Measurements from ENCODE around the gene PPIB.

The PPIB gene

GRCh38 chr15:64157599-64158125 lies 5.2 kb downstream of the PPIB start:
- DNase-seq (ENCODE audit: low read depth) = no peak

DNA sequence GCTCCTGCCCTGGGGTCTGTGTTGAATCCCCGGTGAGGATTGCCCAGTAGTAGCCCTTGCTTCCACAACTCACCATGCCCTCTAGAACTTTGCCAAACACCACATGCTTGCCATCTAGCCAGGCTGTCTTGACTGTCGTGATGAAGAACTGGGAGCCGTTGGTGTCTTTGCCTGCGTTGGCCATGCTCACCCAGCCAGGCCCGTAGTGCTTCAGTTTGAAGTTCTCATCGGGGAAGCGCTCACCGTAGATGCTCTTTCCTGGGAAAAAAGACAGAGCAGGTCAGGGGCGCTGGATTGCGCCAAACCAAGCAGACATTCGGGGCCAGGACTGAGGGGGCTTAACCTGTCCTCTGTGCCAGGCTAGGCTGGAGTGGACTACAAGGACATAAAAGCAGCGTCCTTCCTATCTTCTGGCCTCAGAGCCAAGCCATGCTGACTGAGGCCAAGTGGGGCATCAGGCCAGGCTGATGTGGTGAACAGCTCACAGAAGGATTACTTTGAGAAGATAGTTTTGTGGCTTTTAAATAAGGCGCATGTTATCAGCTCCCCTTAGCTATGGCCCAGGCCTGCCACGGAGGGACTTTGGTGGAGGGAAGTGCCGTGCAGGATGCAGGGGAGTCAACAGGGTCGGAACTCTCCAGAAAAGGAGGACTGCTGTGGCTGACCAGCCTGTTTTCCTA lies 6.0 kb downstream of the PPIB start:
- no peak for DNase-seq (ENCODE audit: low read depth)

DNA sequence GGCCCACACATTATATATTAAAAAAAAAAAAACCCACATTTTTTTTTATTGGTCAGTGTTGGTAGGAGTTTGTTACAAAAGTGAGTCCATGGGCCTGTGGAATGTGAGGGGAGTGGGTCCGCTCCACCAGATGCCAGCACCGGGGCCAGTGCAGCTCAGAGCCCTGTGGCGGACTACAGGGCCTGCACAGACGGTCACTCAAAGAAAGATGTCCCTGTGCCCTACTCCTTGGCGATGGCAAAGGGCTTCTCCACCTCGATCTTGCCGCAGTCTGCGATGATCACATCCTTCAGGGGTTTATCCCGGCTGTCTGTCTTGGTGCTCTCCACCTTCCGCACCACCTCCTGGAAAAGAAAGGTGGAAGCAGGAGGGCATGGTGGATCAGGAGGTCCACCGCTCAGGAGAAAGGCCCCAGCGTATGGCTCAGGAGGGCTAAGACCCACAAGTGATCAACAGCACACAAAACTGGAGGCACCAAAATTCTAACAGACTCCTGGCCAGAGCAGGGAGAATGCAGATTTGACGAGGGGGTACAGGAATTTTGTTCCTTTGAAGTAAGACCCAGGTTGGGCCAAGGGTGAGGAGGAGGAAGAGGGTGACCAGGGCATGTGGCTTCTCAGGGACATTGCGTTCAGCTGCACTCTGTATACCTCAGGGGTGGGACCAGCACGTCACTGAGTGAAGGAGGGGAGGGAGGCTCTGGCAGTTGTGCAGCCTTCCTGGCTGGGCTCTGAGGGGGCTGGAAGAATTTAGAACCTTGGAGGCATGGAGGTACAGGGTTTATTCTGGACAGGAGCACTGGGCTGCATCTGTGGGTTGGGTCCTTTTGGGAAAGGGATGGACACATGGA lies 6.8 kb downstream of the PPIB start:
- no peak for DNase-seq (ENCODE audit: low read depth)

GRCh38 chr15:64153480-64154367 lies 9.1 kb downstream of the PPIB start:
- DNase-seq (ENCODE audit: low read depth) = peak; percentile 83

GRCh38 chr15:64152507-64153387 lies 10.1 kb downstream of the PPIB start:
- DNase-seq (ENCODE audit: low read depth) = no peak

DNA sequence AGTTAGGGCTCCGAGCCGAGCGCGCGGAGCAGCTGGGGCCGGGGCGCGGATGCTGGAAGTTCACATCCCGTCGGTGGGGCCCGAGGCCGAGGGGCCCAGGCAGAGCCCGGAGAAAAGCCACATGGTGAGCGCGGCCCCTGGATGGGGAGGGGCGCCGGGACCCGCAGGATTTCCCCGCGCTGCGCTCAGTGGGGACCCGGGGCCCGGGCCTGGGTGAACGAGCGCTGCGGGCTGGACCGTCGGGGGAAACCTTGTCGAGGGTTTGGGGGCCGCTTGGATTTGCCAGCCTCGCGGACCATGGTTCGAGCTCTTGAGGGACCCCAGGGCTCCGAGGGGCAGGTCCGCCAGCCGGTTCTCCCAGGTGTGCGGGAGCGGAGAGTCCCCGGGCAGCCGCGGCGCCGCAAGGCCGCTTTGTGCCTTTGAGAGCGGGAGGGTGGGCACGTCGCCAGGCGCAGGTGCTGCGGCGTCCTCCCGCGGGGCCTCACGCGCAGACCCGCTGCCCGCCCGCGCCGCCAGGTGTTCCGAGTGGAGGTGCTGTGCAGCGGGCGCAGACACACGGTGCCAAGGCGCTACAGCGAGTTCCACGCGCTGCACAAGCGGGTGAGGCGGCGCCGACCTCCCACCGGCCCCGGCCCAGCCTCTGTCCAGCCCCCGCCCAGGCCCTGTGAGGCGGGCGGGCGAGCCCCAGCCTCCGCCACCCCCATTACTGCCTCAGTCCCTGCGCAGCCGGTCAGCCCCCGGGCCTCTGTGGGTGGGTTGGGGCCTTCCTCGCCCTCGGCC lies 10.9 kb downstream of the PPIB start, which contains the start of gene SNX22:
TSS of gene SNX22 (plus strand) at position 5 of the 780 bp plus-strand sequence. CDS start at position 50, 45 bp downstream.
- DNase-seq (ENCODE audit: low read depth) = no peak

DNA sequence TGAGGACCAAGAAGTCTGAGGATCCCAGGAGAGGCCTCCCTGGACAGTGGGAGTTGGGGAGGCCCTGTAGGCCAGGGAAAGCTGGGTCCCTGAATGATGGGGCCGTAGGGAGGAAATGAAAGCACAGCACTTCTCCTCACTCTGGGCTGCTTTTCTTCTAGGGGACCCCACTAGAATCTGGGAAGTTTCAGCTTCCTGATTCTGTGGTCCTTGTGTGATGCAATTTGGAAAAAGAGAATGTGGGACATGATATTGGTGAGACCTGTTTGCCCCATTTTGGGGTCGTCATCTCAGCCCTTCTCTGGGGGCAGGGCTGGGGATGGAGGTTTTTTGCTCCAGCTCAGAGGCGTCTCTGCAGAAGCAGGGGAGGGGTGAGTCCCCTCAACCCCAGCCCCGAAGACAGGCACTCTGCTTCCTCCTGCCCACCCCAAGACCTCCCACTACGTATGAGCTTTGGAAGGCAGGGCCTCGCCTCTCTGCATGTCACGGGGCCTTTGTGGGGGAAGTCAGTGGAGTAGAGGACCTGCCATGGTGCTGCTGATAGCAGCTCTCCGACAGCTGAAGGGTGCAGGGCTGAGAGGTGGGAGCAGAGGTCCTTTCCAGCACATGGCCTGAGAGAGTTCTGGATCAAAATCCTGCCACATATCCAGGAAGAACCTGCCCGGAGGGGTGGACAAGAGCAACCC lies 12.8 kb downstream of the PPIB start:
- DNase-seq (ENCODE audit: low read depth) = no peak

GRCh38 chr15:64149424-64149823 lies 13.4 kb downstream of the PPIB start:
- no peak for DNase-seq (ENCODE audit: low read depth)

DNA sequence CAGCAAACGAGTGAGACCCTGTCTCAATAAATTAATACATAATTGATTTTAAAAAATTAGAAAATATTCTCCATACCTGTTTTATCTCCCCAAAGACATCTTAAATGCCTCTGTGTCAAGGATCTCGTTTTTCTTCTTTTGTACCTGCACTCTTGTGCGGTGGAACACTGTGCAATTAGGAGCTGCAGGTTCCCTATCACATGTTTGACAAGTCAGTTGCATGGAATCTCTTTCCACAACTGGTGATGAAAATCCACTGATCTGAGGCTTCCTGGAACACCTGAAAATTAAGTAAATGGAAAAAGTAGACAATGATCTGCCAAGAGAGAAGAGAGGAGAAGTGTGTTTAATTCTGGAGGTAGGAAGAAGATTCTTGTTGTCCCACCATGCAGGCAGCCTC lies 14.2 kb downstream of the PPIB start:
- DNase-seq (ENCODE audit: low read depth) = no peak

- no peak for DNase-seq (ENCODE audit: low read depth)
Measured at GRCh38 chr15:64148168-64148567, 14.7 kb downstream of the PPIB start.

- no peak for DNase-seq (ENCODE audit: low read depth)
Measured at GRCh38 chr15:64146885-64147681, 15.7 kb downstream of the PPIB start.

DNA sequence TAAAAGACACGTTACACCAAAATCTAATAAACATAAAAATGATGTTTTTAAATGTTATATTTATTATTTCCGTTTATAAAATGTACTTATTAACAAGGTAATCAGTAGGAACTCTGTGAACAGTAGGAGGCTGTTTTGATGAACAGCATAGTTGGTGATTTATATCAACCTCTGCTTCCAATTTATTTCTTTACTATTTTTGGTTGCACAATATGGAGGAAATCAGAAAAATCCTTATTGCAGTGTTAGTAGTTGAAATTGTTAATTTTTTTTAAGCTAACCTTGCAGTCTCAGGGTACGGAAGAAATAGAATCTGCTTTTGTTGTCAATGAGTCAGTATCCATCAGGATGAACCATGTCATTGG lies 16.3 kb downstream of the PPIB start:
- no peak for DNase-seq (ENCODE audit: low read depth)

- no peak for DNase-seq (ENCODE audit: low read depth)
Measured at GRCh38 chr15:64146041-64146440, 16.8 kb downstream of the PPIB start.

- DNase-seq (ENCODE audit: low read depth) = no peak
Measured at GRCh38 chr15:64144565-64145281, 18.1 kb downstream of the PPIB start.

DNA sequence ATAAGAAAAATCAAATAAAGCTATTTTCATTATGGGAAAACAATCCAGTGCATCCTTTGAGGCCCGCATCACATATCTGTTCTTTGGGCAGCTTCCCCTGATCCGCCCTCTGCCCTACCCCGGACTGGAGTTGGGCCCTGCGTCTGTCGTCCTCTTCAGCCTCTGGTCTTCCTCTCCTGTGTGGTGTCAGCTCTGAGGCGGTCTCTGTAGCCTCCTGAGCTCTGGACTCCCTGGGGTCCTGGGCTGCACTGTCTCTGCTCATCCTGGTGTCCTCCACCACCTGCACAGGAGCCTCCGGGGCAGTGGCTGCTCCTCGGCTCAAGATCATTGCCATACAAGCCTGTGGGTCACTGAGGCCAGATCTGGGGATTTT lies 18.6 kb downstream of the PPIB start:
- no peak for DNase-seq (ENCODE audit: low read depth)

DNA sequence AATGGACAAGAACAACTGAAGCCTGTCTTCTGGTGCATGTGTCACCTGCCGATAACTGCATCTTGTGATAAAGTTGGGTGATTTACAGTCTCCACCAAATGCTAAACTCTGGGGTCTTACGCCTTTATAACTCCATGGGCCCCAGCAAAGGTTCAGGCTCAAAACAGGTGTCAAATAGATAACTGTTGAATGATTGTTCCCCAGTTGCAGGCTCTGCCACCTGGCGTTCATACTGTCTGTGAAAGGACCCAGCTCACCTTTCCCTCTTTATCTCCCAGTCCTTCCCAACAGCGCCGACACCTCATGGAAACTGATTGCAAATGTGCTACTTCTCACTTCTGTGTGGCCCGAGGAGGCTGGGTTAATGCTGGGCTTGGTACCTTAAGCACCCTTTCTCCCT lies 19.5 kb downstream of the PPIB start:
- DNase-seq (ENCODE audit: low read depth) = no peak

- no peak for DNase-seq (ENCODE audit: low read depth)
Measured at GRCh38 chr15:64141798-64142512, 20.9 kb downstream of the PPIB start.

Measured in stimulated activated CD8-positive, alpha-beta memory T cell treated with anti-CD3 and anti-CD28 coated beads, Interleukin-12 subunit alpha, Interleukin-12 subunit beta, amount 100 ng/mL, for 1 hour (primary cell).